SU-DHL-6 (cell line): ENCODE data around the gene TRIP10.

Experiments
- EZH2phosphoT487 ChIP-seq: fragments of 200-600 bp; sonication (generic), shearing (Covaris generic); conservative IDR thresholded peaks from 2 replicates; pipeline ENCODE4 v1.6.1; 2018; ENCODE audit warnings: mild to moderate bottlenecking, antibody characterized with exemption, low read length, moderate library complexity, mixed read lengths
- TF ChIP-seq, protein P1 (sequence below): fragments of 200-600 bp; sonication (generic); IDR thresholded peaks from one replicate; pipeline ENCODE4 v1.5.1; 2017; ENCODE audit warnings: antibody characterized with exemption, mild to moderate bottlenecking, low read length, moderate library complexity; ENCODE audit not compliant: insufficient read depth, poor library complexity, severe bottlenecking

DNA sequence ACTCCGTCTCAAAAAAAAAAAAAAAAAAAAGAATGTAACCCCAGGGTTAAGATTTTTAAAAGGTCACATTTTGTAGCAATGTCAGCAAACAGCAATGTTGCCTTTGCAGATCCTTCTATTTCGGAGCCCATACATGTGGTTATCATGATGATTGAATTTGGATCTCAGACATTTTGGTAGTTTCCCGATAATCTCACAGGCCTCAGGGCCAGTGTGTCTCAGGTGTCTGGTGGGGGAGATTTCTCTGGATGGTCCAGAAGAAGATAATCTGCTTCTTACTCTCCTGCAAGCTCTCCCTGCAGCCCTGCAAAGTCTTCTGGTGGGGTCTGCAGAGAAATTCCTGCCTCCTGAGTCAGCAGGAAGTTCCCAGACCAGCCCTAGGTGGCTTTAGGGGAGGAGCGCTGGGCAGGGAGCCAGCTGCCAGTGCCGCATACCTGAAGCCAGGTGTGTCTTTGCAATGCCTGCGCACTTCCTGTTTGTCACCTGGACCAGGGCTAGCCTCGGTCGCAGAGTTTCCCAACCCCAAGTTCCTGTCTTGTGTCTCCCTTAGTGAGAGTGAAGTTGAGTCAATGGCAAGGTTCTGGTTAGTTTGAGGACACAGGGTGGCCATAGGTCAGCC lies 26.4 kb downstream of the TRIP10 start:
- TF ChIP-seq, protein P1, sequence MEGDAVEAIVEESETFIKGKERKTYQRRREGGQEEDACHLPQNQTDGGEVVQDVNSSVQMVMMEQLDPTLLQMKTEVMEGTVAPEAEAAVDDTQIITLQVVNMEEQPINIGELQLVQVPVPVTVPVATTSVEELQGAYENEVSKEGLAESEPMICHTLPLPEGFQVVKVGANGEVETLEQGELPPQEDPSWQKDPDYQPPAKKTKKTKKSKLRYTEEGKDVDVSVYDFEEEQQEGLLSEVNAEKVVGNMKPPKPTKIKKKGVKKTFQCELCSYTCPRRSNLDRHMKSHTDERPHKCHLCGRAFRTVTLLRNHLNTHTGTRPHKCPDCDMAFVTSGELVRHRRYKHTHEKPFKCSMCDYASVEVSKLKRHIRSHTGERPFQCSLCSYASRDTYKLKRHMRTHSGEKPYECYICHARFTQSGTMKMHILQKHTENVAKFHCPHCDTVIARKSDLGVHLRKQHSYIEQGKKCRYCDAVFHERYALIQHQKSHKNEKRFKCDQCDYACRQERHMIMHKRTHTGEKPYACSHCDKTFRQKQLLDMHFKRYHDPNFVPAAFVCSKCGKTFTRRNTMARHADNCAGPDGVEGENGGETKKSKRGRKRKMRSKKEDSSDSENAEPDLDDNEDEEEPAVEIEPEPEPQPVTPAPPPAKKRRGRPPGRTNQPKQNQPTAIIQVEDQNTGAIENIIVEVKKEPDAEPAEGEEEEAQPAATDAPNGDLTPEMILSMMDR: no peak
- no peak for TF ChIP-seq EZH2phosphoT487
